CD14-positive monocyte (primary cell): ENCODE results near the gene CHD2. TPM values are rescaled to one million over a fixed set of nuclear protein-coding genes. Genes with fewer than 3 reads are reported as not detected.

Experiments used
- DNase-seq, 3 donors: peaks; one replicate each; pipeline ENCODE4 v3.0.0-alpha.2; 2011 to 2022
- H2AFZ ChIP-seq: 2 replicates; pipeline ENCODE4 v1.6.0; 2012; ENCODE audit warnings: mild to moderate bottlenecking, low read depth, low read length, inconsistent platforms; ENCODE audit not compliant: insufficient read depth, poor library complexity, severe bottlenecking
- H3K27ac ChIP-seq, 2 donors: 1 replicate in 1 of 2; 2 replicates in 1 of 2; pipeline ENCODE4 v1.5.1; 2012 to 2013; ENCODE audit warnings: low read length in 2 of 2, control low read depth in 1 of 2, inconsistent platforms in 1 of 2, low read depth in 1 of 2, mild to moderate bottlenecking in 1 of 2
- H3K27me3 ChIP-seq, 2 donors: one replicate each; pipeline versions ENCODE4 v1.6.0 to v1.6.1; 2011 to 2013; ENCODE audit warnings: low read length in 2 of 2; ENCODE audit not compliant: control insufficient read depth in 2 of 2, insufficient read depth in 2 of 2
- H3K36me3 ChIP-seq, 2 donors: replicated peaks in 1 of 2; 1 replicate in 1 of 2; 2 replicates in 1 of 2; pipeline versions ENCODE4 v1.5.1 to v1.6.1; 2012 to 2013; ENCODE audit warnings: low read length in 2 of 2, control low read depth in 1 of 2, inconsistent platforms in 1 of 2, mild to moderate bottlenecking in 1 of 2; ENCODE audit not compliant: insufficient read depth in 2 of 2, control insufficient read depth in 1 of 2
- H3K4me1 ChIP-seq, 2 donors: 1 replicate in 1 of 2; 2 replicates in 1 of 2; pipeline versions ENCODE4 v1.5.1 to v1.6.1; 2012 to 2013; ENCODE audit warnings: low read length in 2 of 2, control low read depth in 1 of 2, inconsistent platforms in 1 of 2, mild to moderate bottlenecking in 1 of 2, moderate library complexity in 1 of 2; ENCODE audit not compliant: insufficient read depth in 2 of 2, control insufficient read depth in 1 of 2
- H3K4me2 ChIP-seq: replicated peaks from 2 replicates; pipeline ENCODE3; 2012; ENCODE audit warnings: low read length, moderate library complexity, mild to moderate bottlenecking; ENCODE audit not compliant: poor library complexity, severe bottlenecking; ENCODE audit errors: extremely low read depth
- H3K4me3 ChIP-seq, 3 experiments: fragments of 200-600 bp in 1 of 3; sonication (generic) in 1 of 3; replicated peaks in 1 of 3; 1 replicate in 2 of 3; 2 replicates in 1 of 3; pipeline ENCODE4 v1.5.1; 2011 to 2013; ENCODE audit warnings: low read length in 3 of 3, mild to moderate bottlenecking in 3 of 3, control low read depth in 2 of 3, low read depth in 2 of 3, inconsistent platforms in 1 of 3, moderate library complexity in 1 of 3
- H3K79me2 ChIP-seq: 2 replicates; pipeline ENCODE4 v1.6.0; 2012; ENCODE audit warnings: mild to moderate bottlenecking, control low read depth, inconsistent platforms, low read length, moderate library complexity; ENCODE audit not compliant: insufficient read depth
- H3K9ac ChIP-seq: 2 replicates; pipeline ENCODE4 v1.6.0; 2017; ENCODE audit warnings: low read length, mild to moderate bottlenecking; ENCODE audit not compliant: insufficient read depth, poor library complexity, severe bottlenecking
- H3K9me3 ChIP-seq, 2 donors: replicated peaks in 1 of 2; 1 replicate in 1 of 2; 2 replicates in 1 of 2; pipeline versions ENCODE4 v1.5.1 to v1.6.1; 2012 to 2013; ENCODE audit warnings: low read length in 2 of 2, control low read depth in 1 of 2; ENCODE audit not compliant: control insufficient read depth in 1 of 2, insufficient read depth in 1 of 2
- H4K20me1 ChIP-seq: 2 replicates; pipeline ENCODE4 v1.6.0; 2012; ENCODE audit warnings: mild to moderate bottlenecking, low read length, control low read depth, moderate library complexity; ENCODE audit not compliant: insufficient read depth
- H3K27ac Mint-ChIP-seq, 7 donors: one replicate each; pipeline ENCODE4 v1.8.0; 2020; ENCODE audit warnings: mild to moderate bottlenecking in 7 of 7, mixed read lengths in 7 of 7, moderate library complexity in 6 of 7, inconsistent platforms in 2 of 7
- H3K27me3 Mint-ChIP-seq, 3 donors: one replicate each; pipeline ENCODE4 v1.8.0; 2021 to 2022; ENCODE audit warnings: low read depth in 3 of 3, mild to moderate bottlenecking in 3 of 3, mixed read lengths in 3 of 3, moderate library complexity in 3 of 3, inconsistent platforms in 1 of 3
- H3K36me3 Mint-ChIP-seq, 2 donors: one replicate each; pipeline ENCODE4 v1.8.0; 2020; ENCODE audit warnings: mixed read lengths in 2 of 2, inconsistent platforms in 1 of 2, mild to moderate bottlenecking in 1 of 2
- H3K4me1 Mint-ChIP-seq: one replicate; pipeline ENCODE4 v1.8.0; 2020; ENCODE audit warnings: mild to moderate bottlenecking, mixed read lengths
- H3K4me3 Mint-ChIP-seq, 2 donors: one replicate each; pipeline ENCODE4 v1.8.0; 2020; ENCODE audit warnings: mild to moderate bottlenecking in 2 of 2, mixed read lengths in 2 of 2, moderate library complexity in 1 of 2
- H3K9me3 Mint-ChIP-seq, 7 donors: one replicate each; pipeline ENCODE4 v1.8.0; 2020 to 2022; ENCODE audit warnings: mixed read lengths in 7 of 7, mild to moderate bottlenecking in 6 of 7, moderate library complexity in 6 of 7, inconsistent platforms in 2 of 7
- CTCF ChIP-seq: fragments of 200-600 bp; IDR thresholded peaks from one replicate; pipeline ENCODE4 v1.8.0; 2022; ENCODE audit warnings: antibody characterized with exemption, mild to moderate bottlenecking
- WGBS: methylation state at CpG from one replicate; pipeline ENCODE4 v1.1.5; 2013; ENCODE audit warnings: missing lambda C conversion rate; ENCODE audit not compliant: insufficient coverage; 5-methylcytosine and 5-hydroxymethylcytosine counted together
- intact Hi-C, 2 donors: fragments of 100-400 bp; cut with micrococcal nuclease; formaldehyde crosslinking; loops; one replicate each; pipeline versions ENCODE4 v1.15.0 to v1.15.1; 2023
- polyA plus RNA-seq, 3 donors: library from polyadenylated mRNA; depleted of rRNA in 1 of 3; unstranded in 2 of 3; stranded (reverse) in 1 of 3; fragments of 300-500 nt in 2 of 3; fragments of >200 nt in 1 of 3; fragmentation: Illumina TruSeq in 2 of 3; gene quantifications; 1 replicate in 2 of 3; 2 replicates in 1 of 3; pipeline ENCODE4 v1.2.3, GENCODE V29; 2012 to 2021

Gene CHD2
- polyA plus RNA-seq, 3 donors, result 9.6 to 61.2 (median 11.4) TPM

- Histone ChIP-seq H3K36me3 (no peaks in the 10 kb centered on the region), H3K4me2 (no peak overlapping the region), H3K4me1 (peaks cover 33 to 40% of the 10 kb centered on the region in 2 donors), H3K4me3 (no peak overlapping the region), H4K20me1 (no peaks in the 10 kb centered on the region), H2AFZ (no peak overlapping the region), H3K9ac (no peak overlapping the region), H3K79me2 (no peaks in the 10 kb centered on the region), H3K27ac (no peak overlapping the region), H3K27me3 (peaks cover 0 to 4% of the 10 kb centered on the region in 2 donors), H3K9me3 (peaks cover 3% of the 10 kb centered on the region in 2 donors)
- no peak for DNase-seq
- H3K27me3 Mint-ChIP-seq, result peaks cover 5 to 17% (median 13%) of the 10 kb centered on the region in 3 donors
- H3K4me1 Mint-ChIP-seq, result peaks cover 52% of the 10 kb centered on the region
- H3K36me3 Mint-ChIP-seq, result peaks cover 6 to 11% of the 10 kb centered on the region in 2 donors
- no peak for TF ChIP-seq CTCF
- intact Hi-C loops, result no loop called here
- no peak overlapping the region for H3K27ac Mint-ChIP-seq
- H3K9me3 Mint-ChIP-seq, result peaks cover 3 to 14% (median 9%) of the 10 kb centered on the region in 7 donors
- 91% methylated on average over 2 of the region's 4 CpGs for WGBS
- H3K4me3 Mint-ChIP-seq, result no peak overlapping the region
Measured at GRCh38 chr15:93046120-93046519, 146.0 kb downstream of the CHD2 start.

- Mint-ChIP-seq H3K27me3 (peaks cover 4 to 17% (median 13%) of the 10 kb centered on the region in 3 donors), H3K27ac (peak overlapping the region in 1 of 7 donors; percentile 33), H3K4me1 (peaks cover 50% of the 10 kb centered on the region), H3K9me3 (peaks cover 3 to 13% (median 9%) of the 10 kb centered on the region in 7 donors), H3K36me3 (peaks cover 6 to 11% of the 10 kb centered on the region in 2 donors), H3K4me3 (no peak overlapping the region)
- Histone ChIP-seq H3K4me1 (peaks cover 27 to 34% of the 10 kb centered on the region in 2 donors), H3K27ac (no peak overlapping the region), H3K36me3 (no peaks in the 10 kb centered on the region), H3K27me3 (peaks cover 0 to 4% of the 10 kb centered on the region in 2 donors), H3K79me2 (no peaks in the 10 kb centered on the region), H3K9me3 (peaks cover 3% of the 10 kb centered on the region in 2 donors), H4K20me1 (no peaks in the 10 kb centered on the region), H2AFZ (no peak overlapping the region), H3K9ac (no peak overlapping the region), H3K4me2 (no peak overlapping the region), H3K4me3 (no peak overlapping the region)
- no peak for TF ChIP-seq CTCF
- WGBS, result 75% methylated on average over 6 of the region's 7 CpGs
- intact Hi-C loops, result no loop called here
- DNase-seq, result no peak
Measured at GRCh38 chr15:93046721-93047120, 146.6 kb downstream of the CHD2 start.
